Mammary epithelial cell (primary cell): ENCODE measurements around the gene IL9.

ENCODE experiments used
- CTCF ChIP-seq, 2 donors: IDR thresholded peaks in 1 of 2; conservative IDR thresholded peaks in 1 of 2; 2 replicates each; pipeline ENCODE4 v1.5.1; 2011 to 2012; ENCODE audit warnings: inconsistent platforms in 2 of 2, low read length in 2 of 2, mild to moderate bottlenecking in 2 of 2, control low read depth in 1 of 2, low read depth in 1 of 2; ENCODE audit not compliant: insufficient read depth in 1 of 2; ENCODE audit errors: extremely low read depth in 1 of 2
- EZH2 ChIP-seq: IDR thresholded peaks from 2 replicates; pipeline ENCODE4 v1.6.1; 2012; ENCODE audit warnings: low read length, inconsistent platforms, borderline replicate concordance

- TF ChIP-seq CTCF (conservative IDR thresholded peaks at IDR 0.05 in 1 of 2, IDR thresholded peaks at IDR 0.05 in 1 of 2; ENCODE audit: extremely low read depth in 1 of 2, insufficient read depth in 1 of 2, low read depth in 1 of 2, low read length in 2 of 2) (no peak), EZH2 (no peak)
Observed at GRCh38 chr5:135876146-135876545, 19.5 kb downstream of the IL9 start.
